B cell (primary cell): ENCODE data around the gene ZNF331. TPM values are rescaled to one million over a fixed set of nuclear protein-coding genes. Genes with fewer than 3 reads are reported as not detected.
"Not testable (repeated sequence)": the region's sequence is repeated elsewhere in the genome, so short reads cannot be mapped to it uniquely, and the experiment has no call there.

Experiments
- ATAC-seq: fragments of 200-7000 bp; cut with Tn5 transposase; one replicate; pipeline ENCODE4 v1.10.0; 2021; ENCODE audit warnings: low read depth, mild to moderate bottlenecking, moderate number of reproducible peaks, moderate library complexity
- CTCF ChIA-PET: fragments of 350-600 bp; sonication (Branson Sonifier 250); formaldehyde crosslinking; loops from one replicate; lab custom pipeline; 2021; ENCODE audit warnings: antibody characterized with exemption, inconsistent platforms; lab: Charles Lee
- POLR2A ChIA-PET: fragments of 350-600 bp; sonication (Branson Sonifier 250); formaldehyde crosslinking; loops from one replicate; lab custom pipeline; 2021; ENCODE audit warnings: antibody characterized with exemption; lab: Charles Lee
- DNase-seq: peaks from one replicate; pipeline ENCODE4 v3.0.0; 2013
- H2AFZ ChIP-seq: 2 replicates; pipeline ENCODE4 v1.6.1; 2012; ENCODE audit warnings: mild to moderate bottlenecking, low read depth, low read length; ENCODE audit not compliant: insufficient read depth, poor library complexity, severe bottlenecking
- H3K27ac ChIP-seq, 2 donors: 1 replicate in 1 of 2; 2 replicates in 1 of 2; pipeline ENCODE4 v1.5.1; 2012 to 2013; ENCODE audit warnings: low read length in 2 of 2, mild to moderate bottlenecking in 2 of 2, moderate library complexity in 1 of 2
- H3K27me3 ChIP-seq, 4 experiments: fragments of 200-600 bp in 1 of 4; sonication (generic) in 1 of 4; replicated peaks in 1 of 4; 1 replicate in 2 of 4; 2 replicates in 2 of 4; pipeline versions ENCODE4 v1.6.1 to v1.7.0; 2013 to 2016; ENCODE audit warnings: low read length in 3 of 4, mild to moderate bottlenecking in 2 of 4, mixed read lengths in 1 of 4, moderate library complexity in 1 of 4; ENCODE audit not compliant: insufficient read depth in 4 of 4, control insufficient read depth in 3 of 4; ENCODE audit errors: control extremely low read depth in 1 of 4
- H3K36me3 ChIP-seq, 2 experiments: replicated peaks in 1 of 2; 1 replicate in 1 of 2; 2 replicates in 1 of 2; pipeline versions ENCODE4 v1.6.1 to v1.7.1; 2013; ENCODE audit warnings: low read length in 1 of 2; ENCODE audit not compliant: insufficient read depth in 2 of 2, control insufficient read depth in 1 of 2; ENCODE audit errors: control extremely low read depth in 1 of 2, extremely low read depth in 1 of 2
- H3K4me1 ChIP-seq, 2 donors: fragments of 200-600 bp in 1 of 2; sonication (generic) in 1 of 2; 1 replicate in 1 of 2; 2 replicates in 1 of 2; pipeline versions ENCODE4 v1.5.1 to v1.6.1; 2013 to 2017; ENCODE audit warnings: low read length in 2 of 2; ENCODE audit not compliant: control insufficient read depth in 2 of 2, insufficient read depth in 2 of 2
- H3K4me2 ChIP-seq: replicated peaks from 2 replicates; pipeline ENCODE3; 2012; ENCODE audit warnings: mild to moderate bottlenecking, low read depth, low read length; ENCODE audit not compliant: poor library complexity, severe bottlenecking
- H3K4me3 ChIP-seq, 5 experiments: fragments of 200-600 bp in 1 of 5; sonication (generic) in 1 of 5; 1 replicate in 3 of 5; 2 replicates in 2 of 5; pipeline versions ENCODE4 v1.5.1 to v1.7.0; 2011 to 2016; ENCODE audit warnings: low read length in 4 of 5, mild to moderate bottlenecking in 4 of 5, low read depth in 2 of 5, control low read depth in 1 of 5, moderate library complexity in 1 of 5; ENCODE audit not compliant: insufficient read depth in 1 of 5; ENCODE audit errors: control extremely low read depth in 1 of 5, extremely low read depth in 1 of 5
- H3K79me2 ChIP-seq: fragments of 200-600 bp; sonication (generic); one replicate; pipeline ENCODE4 v1.6.0; 2016; ENCODE audit warnings: low read length; ENCODE audit not compliant: control insufficient read depth, insufficient read depth
- H3K9ac ChIP-seq: fragments of 200-600 bp; sonication (generic); 2 replicates; pipeline ENCODE4 v1.6.1; 2017; ENCODE audit warnings: mild to moderate bottlenecking, low read length, moderate library complexity
- H3K9me3 ChIP-seq, 3 donors: one replicate each; pipeline versions ENCODE4 v1.6.1 to v1.7.1; 2013; ENCODE audit warnings: low read length in 2 of 3; ENCODE audit not compliant: control insufficient read depth in 2 of 3, insufficient read depth in 1 of 3; ENCODE audit errors: control extremely low read depth in 1 of 3
- H4K20me1 ChIP-seq: 2 replicates; pipeline ENCODE4 v1.6.0; 2012; ENCODE audit warnings: mild to moderate bottlenecking, low read length; ENCODE audit not compliant: insufficient read depth, control insufficient read depth, poor library complexity, severe bottlenecking
- H3K27ac Mint-ChIP-seq: one replicate; pipeline ENCODE4 v1.8.0; 2021; ENCODE audit warnings: mixed read lengths
- H3K27me3 Mint-ChIP-seq: one replicate; pipeline ENCODE4 v1.8.0; 2021; ENCODE audit warnings: mixed read lengths
- H3K4me1 Mint-ChIP-seq: one replicate; pipeline ENCODE4 v1.8.0; 2021; ENCODE audit warnings: mixed read lengths
- H3K4me3 Mint-ChIP-seq: one replicate; pipeline ENCODE4 v1.8.0; 2021; ENCODE audit warnings: mixed read lengths
- H3K9me3 Mint-ChIP-seq: one replicate; pipeline ENCODE4 v1.8.0; 2022; ENCODE audit warnings: mixed read lengths; ENCODE audit not compliant: insufficient read depth
- CTCF ChIP-seq: fragments of 200-600 bp; IDR thresholded peaks from one replicate; pipeline ENCODE4 v1.8.0; 2022; ENCODE audit warnings: antibody characterized with exemption, mild to moderate bottlenecking
- EZH2 ChIP-seq: IDR thresholded peaks from 2 replicates; pipeline ENCODE4 v1.6.1; 2012; ENCODE audit warnings: borderline replicate concordance, low read depth, mild to moderate bottlenecking, moderate library complexity, low read length; ENCODE audit not compliant: insufficient read depth, poor library complexity, severe bottlenecking
- WGBS: methylation state at CpG from one replicate; pipeline ENCODE4 v1.1.5; 2013; ENCODE audit warnings: missing lambda C conversion rate; ENCODE audit not compliant: insufficient coverage; 5-methylcytosine and 5-hydroxymethylcytosine counted together
- intact Hi-C: fragments of 100-400 bp; cut with micrococcal nuclease; formaldehyde crosslinking; loops from one replicate; pipeline ENCODE4 v1.10.0; 2022
- polyA plus RNA-seq: library from polyadenylated mRNA; depleted of rRNA; stranded (reverse); fragments of >200 nt; gene quantifications from 2 replicates; pipeline ENCODE4 v1.2.3, GENCODE V29; 2012
- total RNA-seq, 2 donors: library from RNA; stranded (reverse); fragments of 120-200 nt in 1 of 2; gene quantifications; 1 replicate in 1 of 2; 2 replicates in 1 of 2; pipeline versions ENCODE4 v1.2.3 to v1.2.4, GENCODE V29; 2013 to 2022

The ZNF331 gene
- total and polyA plus RNA-seq, 2 donors (not counting 1 experiment from before 2014, with no cell fraction given) = 21.6 to 60.1 TPM

- Histone ChIP-seq H3K4me2 (no peak overlapping the region), H3K27ac (no peak overlapping the region), H3K36me3 (peaks cover 11 to 44% of the 10 kb centered on the region in 2 experiments), H3K9ac (no peak overlapping the region), H3K4me1 (no peaks in the 10 kb centered on the region), H3K4me3 (peak overlapping the region in 1 of 5 experiments; percentile 3), H3K9me3 (peaks cover 12 to 77% (median 57%) of the 10 kb centered on the region in 3 donors), H3K27me3 (no peaks in the 10 kb centered on the region), H2AFZ (no peak overlapping the region), H3K79me2 (no peaks in the 10 kb centered on the region), H4K20me1 (no peaks in the 10 kb centered on the region)
- Mint-ChIP-seq H3K4me1 (no peaks in the 10 kb centered on the region), H3K4me3 (no peak overlapping the region), H3K27me3 (no peaks in the 10 kb centered on the region), H3K9me3 (peaks cover 36% of the 10 kb centered on the region), H3K27ac (no peak overlapping the region)
- POLR2A ChIA-PET = no interaction called here
- WGBS = 100% methylated on average over 2 of the region's 5 CpGs
- intact Hi-C loops = no loop called here
- TF ChIP-seq CTCF = no peak
- TF ChIP-seq EZH2 = no peak
- CTCF ChIA-PET = interaction anchor here (1.0 kb wide), 1 partner anchor 67 kb away, joined by 3 read pairs; no protein-coding TSS in a partner anchor
- DNase-seq (no peak), ATAC-seq (no peak)
Measured at GRCh38 chr19:53492153-53492552, 45.8 kb upstream of the ZNF331 start.

- intact Hi-C loops = not testable (repeated sequence)
Measured at GRCh38 chr19:53497311-53498023, 40.5 kb upstream of the ZNF331 start.

GRCh38 chr19:53498024-53498395 lies 39.9 kb upstream of the ZNF331 start:
- H3K4me1 ChIP-seq, H3K4me1 Mint-ChIP-seq, H3K36me3 ChIP-seq, H3K27ac ChIP-seq, H3K27me3 ChIP-seq, H3K79me2 ChIP-seq, ATAC-seq, DNase-seq, intact Hi-C loops, H2AFZ ChIP-seq, H3K9ac ChIP-seq, POLR2A ChIA-PET, H3K4me3 ChIP-seq, H3K4me3 Mint-ChIP-seq, H4K20me1 ChIP-seq, CTCF ChIA-PET, H3K27me3 Mint-ChIP-seq, H3K27ac Mint-ChIP-seq, H3K4me2 ChIP-seq: not testable (repeated sequence)
- WGBS = no CpG with 5 or more reads among the region's 4 CpGs
- H3K9me3 ChIP-seq = peaks cover 0 to 59% (median 31%) of the 10 kb centered on the region in 3 donors
- H3K9me3 Mint-ChIP-seq = peaks cover 24% of the 10 kb centered on the region

More at GRCh38 chr19:53497311-53498023, 40.5 kb upstream of the ZNF331 start:
- ATAC-seq, POLR2A ChIA-PET, CTCF ChIA-PET, H3K27me3 Mint-ChIP-seq, H3K27ac ChIP-seq, DNase-seq, H2AFZ ChIP-seq, H3K4me3 Mint-ChIP-seq, H3K9ac ChIP-seq, H3K79me2 ChIP-seq, H3K4me3 ChIP-seq, H3K4me1 Mint-ChIP-seq, H3K27me3 ChIP-seq, H3K4me1 ChIP-seq, H4K20me1 ChIP-seq, H3K36me3 ChIP-seq, H3K4me2 ChIP-seq, H3K27ac Mint-ChIP-seq: not testable (repeated sequence)
- H3K9me3 ChIP-seq = peaks cover 2 to 61% (median 36%) of the 10 kb centered on the region in 3 donors
- 75% methylated on average over 4 of the region's 11 CpGs for WGBS
- H3K9me3 Mint-ChIP-seq = peaks cover 28% of the 10 kb centered on the region
